NK-92 treated with Interleukin-12 subunit alpha and Interleukin-12 subunit beta, amount 100 ng/mL, for 24 hours (cell line): ENCODE results near the gene MIB2.

Experiments
- DNase-seq: peaks from one replicate; lab custom pipeline; 2025; lab: John Stamatoyannopoulos, UW

MIB2 gene

GRCh38 chr1:1614204-1614953 is 921 bp upstream of the MIB2 start:
- no peak for DNase-seq

- DNase-seq = no peak
Observed at GRCh38 chr1:1614954-1615255, 395 bp upstream of the MIB2 start.

- no peak for DNase-seq
Observed at GRCh38 chr1:1616045-1616790, 918 bp downstream of the MIB2 start.

DNA sequence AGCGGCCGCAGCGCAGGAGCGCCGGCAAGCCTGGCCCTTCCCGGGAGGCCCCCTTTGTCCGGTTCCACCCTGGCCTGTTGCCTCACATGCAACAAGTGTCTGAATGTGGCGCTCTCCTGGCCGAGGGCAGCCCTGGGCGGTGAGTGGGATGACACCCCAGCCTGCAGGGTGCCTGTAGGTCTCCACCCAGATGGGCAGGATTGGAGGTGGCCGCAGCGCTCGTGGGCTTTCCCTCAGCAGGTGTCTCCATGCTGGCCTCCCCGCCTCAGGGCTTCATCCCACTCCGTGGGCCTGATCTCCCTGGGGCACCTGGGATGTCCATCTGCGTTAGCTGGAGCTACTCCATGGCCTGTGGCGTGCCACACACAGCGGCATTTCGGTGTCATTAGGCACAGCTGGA is 1.5 kb downstream of the MIB2 start:
- DNase-seq = no peak

- no peak for DNase-seq
Observed at GRCh38 chr1:1617516-1617915, 2.2 kb downstream of the MIB2 start.

GRCh38 chr1:1617925-1618324 is 2.6 kb downstream of the MIB2 start:
- no peak for DNase-seq

GRCh38 chr1:1618396-1619068 is 3.2 kb downstream of the MIB2 start:
- DNase-seq = no peak

GRCh38 chr1:1619917-1620361 is 4.6 kb downstream of the MIB2 start:
- no peak for DNase-seq

DNA sequence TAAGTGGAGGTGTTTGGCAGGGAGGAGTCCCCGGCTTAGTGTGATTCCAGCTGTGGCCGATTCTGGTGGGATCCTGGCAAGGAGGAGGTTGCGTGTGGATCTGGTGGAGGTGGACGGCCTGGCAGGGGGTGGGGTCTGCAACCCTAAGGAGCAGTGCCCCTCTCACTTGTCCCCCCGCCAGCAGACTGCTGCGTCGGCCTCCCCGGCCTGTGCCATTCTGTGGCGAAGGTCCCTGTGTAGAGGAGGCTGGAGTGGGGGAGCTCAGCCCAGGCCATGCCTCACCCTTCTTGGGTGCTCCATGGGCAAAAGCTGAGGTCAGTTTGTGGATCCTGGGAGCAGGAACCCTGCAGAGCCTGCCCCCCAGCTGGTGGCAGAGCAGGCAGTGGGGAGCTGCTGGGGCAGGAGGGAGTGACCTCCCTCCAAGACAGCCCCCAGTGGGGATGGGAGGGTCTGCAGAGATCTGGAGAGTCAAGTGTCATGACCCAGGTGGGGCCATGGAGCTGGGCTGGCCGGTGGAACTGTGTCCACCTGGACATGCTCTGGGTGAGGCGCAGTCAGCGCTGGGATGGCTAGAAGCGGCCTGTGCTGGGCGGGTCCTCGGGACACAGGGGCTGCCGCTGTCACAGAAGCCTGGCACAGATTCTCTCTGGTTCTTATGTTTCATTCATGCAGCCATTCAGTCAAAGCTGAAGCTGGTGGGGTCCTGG is 5.3 kb downstream of the MIB2 start:
- no peak for DNase-seq

GRCh38 chr1:1621173-1622009 is 6.1 kb downstream of the MIB2 start:
- DNase-seq = no peak

GRCh38 chr1:1622010-1622787 is 6.9 kb downstream of the MIB2 start:
- no peak for DNase-seq

DNA sequence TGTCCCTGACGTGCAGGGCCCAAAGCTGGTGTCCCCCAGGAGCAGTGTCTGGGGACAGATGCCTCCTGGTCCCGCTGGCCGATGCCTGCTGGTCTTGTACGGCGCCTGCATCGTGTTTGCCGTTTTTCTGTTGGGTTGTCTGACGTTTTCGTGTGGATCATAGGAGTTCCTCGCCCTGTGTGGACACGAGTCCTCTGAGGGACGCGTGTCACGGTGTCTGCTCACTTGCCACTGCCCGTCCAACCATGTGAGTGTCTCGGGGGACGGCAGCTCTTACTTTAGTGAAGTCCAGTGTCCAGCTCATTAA is 7.4 kb downstream of the MIB2 start:
- no peak for DNase-seq

- no peak for DNase-seq
Observed at GRCh38 chr1:1623181-1623630, 7.9 kb downstream of the MIB2 start.

DNA sequence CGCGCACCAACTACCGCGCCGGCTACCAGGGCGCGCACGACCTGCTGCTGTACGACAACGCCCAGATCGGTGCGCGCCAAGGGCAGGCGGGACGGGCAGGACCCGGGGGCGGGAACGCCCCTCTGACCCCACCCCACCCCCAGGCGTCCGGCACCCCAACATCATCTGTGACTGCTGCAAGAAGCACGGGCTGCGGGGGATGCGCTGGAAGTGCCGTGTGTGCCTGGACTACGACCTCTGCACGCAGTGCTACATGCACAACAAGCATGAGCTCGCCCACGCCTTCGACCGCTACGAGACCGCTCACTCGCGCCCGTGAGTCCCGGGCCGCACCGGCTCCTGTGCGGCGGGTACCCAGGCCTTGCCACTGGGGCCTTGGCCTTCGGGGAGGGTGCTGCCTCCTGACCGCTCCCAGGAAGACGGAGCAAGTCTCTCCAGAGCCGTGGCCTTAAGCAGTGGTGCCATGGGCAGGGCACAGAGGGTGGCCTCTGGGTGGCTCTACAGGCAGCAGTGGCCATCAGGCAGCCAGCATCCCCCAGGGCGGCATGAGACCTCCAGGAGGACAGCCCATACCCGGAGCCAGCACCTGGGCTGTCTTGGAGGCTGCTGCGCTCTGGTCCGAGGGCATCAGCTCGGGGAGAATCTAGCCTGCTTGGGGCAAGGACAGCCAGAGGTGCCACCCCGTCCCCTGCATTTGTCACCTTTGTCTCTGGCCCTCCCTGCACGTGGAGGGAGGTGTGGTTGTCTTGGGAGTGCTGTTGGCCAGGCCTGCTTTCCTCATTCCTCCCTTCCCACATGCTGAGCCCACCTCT is 8.5 kb downstream of the MIB2 start:
- no peak for DNase-seq

- DNase-seq = no peak
Observed at GRCh38 chr1:1624443-1625403, 9.4 kb downstream of the MIB2 start.

DNA sequence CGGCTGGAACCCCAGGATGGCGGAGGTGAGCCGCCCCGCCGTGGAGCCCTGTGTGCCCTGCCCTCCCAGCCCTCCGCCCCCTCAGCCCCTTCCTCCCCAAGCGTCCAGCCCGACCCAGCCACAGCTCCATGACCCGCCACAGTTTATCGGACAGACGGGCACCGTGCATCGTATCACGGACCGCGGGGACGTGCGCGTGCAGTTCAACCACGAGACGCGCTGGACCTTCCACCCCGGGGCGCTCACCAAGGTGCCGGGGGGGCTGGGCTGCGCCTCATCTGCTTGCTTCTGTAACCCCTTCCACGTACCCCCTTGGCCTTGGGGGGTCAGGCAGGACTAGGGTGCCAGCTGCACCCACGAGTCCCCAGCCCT is 10.1 kb downstream of the MIB2 start:
- DNase-seq = no peak

GRCh38 chr1:1625824-1626206 is 10.5 kb downstream of the MIB2 start:
- no peak for DNase-seq

GRCh38 chr1:1626207-1627141 is 11.2 kb downstream of the MIB2 start:
- DNase-seq = no peak
